Urothelium cell line (cell line): ENCODE results near the gene IFRD1.
"Not testable (repeated sequence)": the region's sequence is repeated elsewhere in the genome, so short reads cannot be mapped to it uniquely, and the experiment has no call there.

Experiments
- DNase-seq: peaks from one replicate; pipeline ENCODE4 v3.0.0; 2011; ENCODE audit warnings: low spot score, mixed read lengths
- FAIRE-seq: peaks from 2 replicates; lab custom pipeline; 2011; peaks lifted over from hg19 to GRCh38; lab: Jason Lieb, UNC

The IFRD1 gene

GRCh38 chr7:112512451-112513210, 62.4 kb downstream of the IFRD1 start:
- DNase-seq, result no peak
- FAIRE-seq, result no peak

GRCh38 chr7:112515989-112516388, 65.7 kb downstream of the IFRD1 start:
- FAIRE-seq, result no peak
- DNase-seq, result no peak

GRCh38 chr7:112516418-112516817, 66.2 kb downstream of the IFRD1 start:
- not testable (repeated sequence) for FAIRE-seq, DNase-seq

GRCh38 chr7:112517487-112517886, 67.2 kb downstream of the IFRD1 start:
- FAIRE-seq (no peak), DNase-seq (no peak)

DNA sequence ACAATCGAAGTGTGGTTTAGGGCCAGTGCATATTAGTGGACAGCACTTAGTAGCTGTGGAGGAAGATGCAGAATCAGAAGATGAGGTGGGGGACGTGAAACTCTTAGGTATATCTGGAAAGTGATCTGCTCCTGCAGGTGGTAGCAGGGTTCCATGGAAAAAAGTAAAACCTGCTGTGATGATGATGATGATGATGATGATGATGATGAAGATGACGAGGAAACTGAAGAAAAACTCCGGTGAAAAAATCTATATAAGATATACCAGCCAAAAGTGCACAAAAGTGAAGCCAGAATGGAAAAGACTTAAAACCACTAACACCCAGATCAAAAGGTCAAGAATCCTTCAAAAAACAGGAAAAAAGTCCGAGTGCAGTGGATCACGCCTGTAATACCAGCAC, 70.5 kb downstream of the IFRD1 start:
- no peak for DNase-seq
- FAIRE-seq, result no peak

DNA sequence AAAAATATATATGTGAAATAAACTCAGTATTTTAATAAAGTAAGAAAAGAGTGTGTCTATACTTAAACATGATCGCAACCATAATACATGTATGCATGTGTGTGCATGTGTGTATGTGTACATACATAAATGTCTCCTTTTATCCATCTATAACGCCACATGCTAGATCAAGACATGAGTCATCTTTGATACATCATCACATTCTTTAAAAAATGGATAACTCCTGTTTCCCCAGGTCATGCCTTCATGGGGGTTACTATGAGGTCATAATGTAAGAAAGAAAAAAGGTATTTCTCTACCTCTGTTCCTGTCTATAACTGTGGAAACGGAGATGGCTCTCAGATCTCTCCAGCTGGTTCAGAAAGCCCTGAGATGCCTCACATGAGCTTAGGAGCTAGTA, 71.7 kb downstream of the IFRD1 start:
- FAIRE-seq, result no peak

DNA sequence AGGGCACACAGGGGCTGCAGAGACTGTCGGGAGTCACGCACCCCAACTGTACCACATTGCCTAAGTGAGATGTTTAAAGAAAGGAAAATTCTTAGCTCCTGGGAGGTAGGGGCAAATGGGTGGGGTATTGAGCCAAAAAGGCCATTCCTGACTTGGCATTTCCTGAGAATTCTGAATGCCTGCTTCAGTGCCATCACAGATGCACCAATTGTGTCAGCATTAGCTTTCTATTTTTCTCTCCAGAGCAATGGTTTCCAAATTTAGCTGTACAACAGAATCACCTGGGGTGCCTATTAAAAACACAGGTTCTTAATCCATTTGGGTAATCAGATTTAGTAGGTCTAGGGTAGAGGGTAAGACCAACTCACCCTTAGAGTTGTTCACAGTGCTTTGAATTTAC, 73.6 kb downstream of the IFRD1 start:
- FAIRE-seq (no peak), DNase-seq (no peak)

More for the DNA sequence above, 71.7 kb downstream of the IFRD1 start:
- DNase-seq, result no peak
